Right renal cortex interstitium (tissue), 3 donors: Measurements from ENCODE around the gene ISL1. TPM values are rescaled to one million over a fixed set of nuclear protein-coding genes. Genes with fewer than 3 reads are reported as not detected.
A peak's percentile ranks its signal among the peaks of the same experiment; 100 is the strongest.

ENCODE experiments used
- DNase-seq, 3 donors: peaks; one replicate each; pipeline ENCODE4 v3.0.0-alpha.2; 2013; ENCODE audit warnings: low read depth in 3 of 3, low spot score in 2 of 3
- polyA plus RNA-seq, 3 donors: library from polyadenylated mRNA; unstranded; fragments of 120-200 nt; gene quantifications; one replicate each; pipeline ENCODE4 v1.2.1, GENCODE V29; 2013; ENCODE audit not compliant: insufficient read length in 3 of 3

The ISL1 gene
- polyA plus RNA-seq: not detected

DNA sequence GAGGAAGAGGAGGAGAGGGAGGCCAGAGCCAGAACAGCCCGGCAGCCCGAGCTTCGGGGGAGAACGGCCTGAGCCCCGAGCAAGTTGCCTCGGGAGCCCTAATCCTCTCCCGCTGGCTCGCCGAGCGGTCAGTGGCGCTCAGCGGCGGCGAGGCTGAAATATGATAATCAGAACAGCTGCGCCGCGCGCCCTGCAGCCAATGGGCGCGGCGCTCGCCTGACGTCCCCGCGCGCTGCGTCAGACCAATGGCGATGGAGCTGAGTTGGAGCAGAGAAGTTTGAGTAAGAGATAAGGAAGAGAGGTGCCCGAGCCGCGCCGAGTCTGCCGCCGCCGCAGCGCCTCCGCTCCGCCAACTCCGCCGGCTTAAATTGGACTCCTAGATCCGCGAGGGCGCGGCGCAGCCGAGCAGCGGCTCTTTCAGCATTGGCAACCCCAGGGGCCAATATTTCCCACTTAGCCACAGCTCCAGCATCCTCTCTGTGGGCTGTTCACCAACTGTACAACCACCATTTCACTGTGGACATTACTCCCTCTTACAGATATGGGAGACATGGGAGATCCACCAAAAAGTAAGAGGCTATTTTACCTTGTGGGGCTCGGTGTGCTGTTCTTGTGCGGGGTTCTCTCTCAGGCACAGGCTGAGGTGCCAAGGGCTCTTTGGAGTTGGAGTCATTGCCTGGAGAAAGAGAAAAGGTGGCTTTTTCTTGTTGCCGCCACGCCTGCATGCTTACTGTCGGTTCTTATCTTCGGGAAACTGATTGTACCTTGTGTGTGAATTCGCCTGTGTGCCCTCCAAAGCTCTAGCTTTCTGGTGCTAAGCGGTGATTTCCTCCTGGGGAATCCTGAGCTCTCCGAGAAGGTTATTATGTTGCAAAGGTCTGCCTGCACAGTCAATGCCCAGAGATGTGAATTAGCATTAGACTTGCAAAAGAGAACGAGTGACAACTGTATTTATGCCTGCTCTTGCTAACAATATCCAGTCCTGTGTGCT is at the start of gene ISL1:
Gene ISL1 (plus strand): TSS at position 318 of the 991 bp plus-strand sequence. CDS start 224 bp downstream, at position 542.
- peak in 2 of 3 donors; percentile 61 to 70 for DNase-seq

DNA sequence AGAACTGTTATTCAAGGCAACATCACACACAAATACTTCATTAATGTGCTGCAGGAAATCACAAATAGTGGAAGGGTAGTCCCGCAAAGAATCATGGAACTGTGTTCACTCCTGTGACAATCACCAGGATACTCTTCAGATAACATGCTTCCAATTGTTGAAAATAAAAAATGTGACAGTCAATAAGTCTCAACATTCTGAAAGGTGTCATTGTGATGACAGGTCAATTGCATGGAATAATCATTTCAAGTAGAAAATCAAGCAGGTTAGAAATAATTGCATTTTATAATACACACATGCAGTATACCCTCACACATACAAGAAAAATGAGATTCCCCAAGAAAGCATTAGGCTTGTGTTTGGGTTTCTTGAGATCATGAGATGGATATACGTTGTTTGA is 46.4 kb upstream of the ISL1 start:
- DNase-seq: no peak

DNA sequence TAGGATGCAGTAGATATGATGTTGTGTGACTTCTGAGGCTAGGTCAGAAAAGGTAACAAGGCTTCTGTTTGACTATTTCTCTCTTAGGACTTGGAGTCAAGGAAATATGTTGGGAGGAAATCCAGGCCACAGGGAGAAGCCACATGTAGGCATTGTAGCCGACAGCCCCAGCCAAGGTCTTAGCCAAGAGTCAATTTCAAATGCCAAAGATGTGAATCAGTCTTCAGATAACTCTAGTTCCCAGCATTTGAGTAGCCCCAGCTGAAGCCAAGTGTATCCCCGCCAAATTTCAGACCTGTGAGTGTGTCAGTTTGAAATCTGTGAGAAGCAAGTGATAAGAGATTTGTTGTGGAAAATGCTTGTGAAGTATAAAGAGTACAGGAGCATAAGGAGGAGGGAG is 38.1 kb upstream of the ISL1 start:
- no peak for DNase-seq

DNA sequence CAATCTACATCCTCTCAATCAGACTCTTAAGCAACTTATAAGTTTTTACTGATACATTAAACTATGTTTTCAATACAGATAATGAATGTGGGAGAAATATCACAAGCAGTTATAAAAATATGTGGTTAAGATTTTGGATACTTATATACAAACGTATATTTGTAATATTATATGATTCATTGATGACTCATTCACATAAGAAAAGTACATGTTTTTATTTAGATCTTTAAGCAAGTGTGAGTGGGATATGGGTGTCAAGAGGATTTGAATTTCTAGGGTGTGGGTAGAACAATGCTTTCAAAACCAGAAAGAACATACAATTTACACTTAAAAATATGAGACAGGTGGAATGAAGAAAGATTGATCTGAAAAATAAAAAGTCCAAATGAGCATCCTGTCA is 36.1 kb upstream of the ISL1 start:
- no peak for DNase-seq

DNA sequence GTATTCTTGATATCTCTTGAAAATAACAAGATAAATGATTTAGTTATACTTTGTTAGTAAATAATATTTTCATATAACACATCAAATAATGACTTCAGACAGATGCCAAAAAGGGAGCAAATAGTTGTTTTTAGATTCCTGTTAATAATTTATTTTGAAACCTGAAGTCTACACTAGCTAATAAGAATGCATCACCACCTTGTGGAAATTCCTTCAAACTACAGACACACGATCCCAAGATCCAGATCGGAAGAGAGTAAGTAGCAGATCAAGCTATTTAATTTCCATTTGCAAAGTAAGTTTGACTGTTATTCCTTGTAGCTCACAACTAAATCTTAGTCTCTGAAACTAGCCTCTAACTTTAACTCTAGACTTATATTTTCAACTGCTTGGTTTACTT is 35.5 kb upstream of the ISL1 start:
- DNase-seq: no peak

DNA sequence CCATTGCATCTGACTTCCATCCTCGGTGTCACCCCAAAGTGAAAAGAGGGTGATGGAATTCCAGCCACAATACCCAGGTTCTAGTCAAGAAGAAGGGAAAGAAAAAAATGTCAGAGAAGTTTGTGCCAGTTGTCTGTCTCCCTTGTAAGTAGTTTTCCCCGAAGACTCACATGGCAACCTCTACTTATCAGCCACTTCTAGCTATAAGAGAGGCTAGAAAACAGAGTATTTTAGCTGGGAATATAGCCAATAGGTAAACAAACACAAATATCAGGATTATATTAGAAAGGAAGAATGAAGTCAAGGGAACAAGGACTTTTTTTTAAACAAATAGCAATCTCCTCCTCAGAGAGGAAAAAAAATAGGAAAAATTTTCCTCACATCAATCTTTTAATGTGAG is 12.2 kb upstream of the ISL1 start:
- no peak for DNase-seq

DNA sequence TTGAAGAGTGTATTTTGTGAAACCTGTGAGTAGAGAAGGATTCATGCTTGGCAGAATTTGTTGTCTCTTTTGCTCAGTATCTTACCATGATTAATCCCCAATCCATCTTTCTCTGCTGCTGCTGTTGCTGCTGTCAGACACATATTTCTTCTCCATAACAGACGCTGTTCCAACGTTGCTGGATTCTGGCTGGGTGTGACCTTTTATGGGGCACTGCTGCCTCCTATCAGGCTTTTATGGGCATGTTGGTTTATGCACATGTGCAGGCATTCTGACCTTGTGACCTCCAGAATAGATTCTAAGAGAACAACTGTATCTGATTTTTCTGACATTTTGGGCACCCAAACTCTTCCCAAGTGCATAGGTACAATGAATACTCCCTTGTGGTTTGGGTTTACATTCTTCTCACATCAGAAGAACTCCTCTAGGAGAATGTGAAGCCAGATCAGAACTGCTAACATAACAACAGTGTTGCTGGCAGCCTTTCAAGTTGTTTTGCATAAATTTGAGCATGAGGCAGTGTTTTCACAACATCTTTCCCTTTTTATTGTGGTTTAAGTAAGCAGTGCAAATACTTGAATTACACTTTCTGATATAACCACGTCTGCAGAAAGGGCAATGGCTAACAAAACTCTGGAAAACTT is 9.2 kb upstream of the ISL1 start:
- DNase-seq: no peak

DNA sequence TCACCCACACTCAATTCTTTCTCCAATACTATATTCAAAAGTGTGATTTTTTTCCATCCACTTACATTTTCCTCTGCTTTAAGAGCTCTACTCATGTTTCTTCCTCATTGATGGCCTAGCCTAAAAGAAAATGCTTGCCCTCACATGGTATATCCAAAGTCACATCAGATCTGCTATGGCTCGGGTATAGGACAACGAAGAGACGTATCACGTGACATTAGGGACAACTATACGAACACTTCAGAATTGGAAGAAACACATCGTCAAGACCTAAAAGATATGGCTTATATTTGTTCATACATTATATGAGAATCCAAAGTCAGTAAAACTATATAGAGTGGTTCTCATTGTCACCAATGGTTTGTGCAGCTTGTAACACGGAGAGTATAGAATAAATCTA is 8.2 kb upstream of the ISL1 start:
- no peak for DNase-seq

DNA sequence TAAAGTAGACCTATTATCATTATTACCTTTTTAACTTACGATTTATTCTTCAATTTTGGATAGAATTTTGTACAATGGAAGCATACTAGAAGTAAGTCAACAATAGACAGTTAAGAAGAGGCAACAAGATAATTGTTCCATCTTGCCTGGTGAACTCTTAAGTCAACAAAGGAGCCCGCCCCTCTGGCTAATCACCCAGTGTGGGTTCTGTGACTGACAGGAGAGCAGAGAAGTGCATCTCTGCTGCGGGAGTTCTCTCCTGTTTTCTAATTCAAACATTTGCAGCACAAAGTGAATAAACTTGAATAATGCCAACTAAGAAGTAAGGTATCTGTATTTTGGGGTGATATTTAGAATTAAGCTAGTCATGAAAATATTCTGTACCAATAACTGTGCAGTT is 6.7 kb upstream of the ISL1 start:
- DNase-seq: no peak

DNA sequence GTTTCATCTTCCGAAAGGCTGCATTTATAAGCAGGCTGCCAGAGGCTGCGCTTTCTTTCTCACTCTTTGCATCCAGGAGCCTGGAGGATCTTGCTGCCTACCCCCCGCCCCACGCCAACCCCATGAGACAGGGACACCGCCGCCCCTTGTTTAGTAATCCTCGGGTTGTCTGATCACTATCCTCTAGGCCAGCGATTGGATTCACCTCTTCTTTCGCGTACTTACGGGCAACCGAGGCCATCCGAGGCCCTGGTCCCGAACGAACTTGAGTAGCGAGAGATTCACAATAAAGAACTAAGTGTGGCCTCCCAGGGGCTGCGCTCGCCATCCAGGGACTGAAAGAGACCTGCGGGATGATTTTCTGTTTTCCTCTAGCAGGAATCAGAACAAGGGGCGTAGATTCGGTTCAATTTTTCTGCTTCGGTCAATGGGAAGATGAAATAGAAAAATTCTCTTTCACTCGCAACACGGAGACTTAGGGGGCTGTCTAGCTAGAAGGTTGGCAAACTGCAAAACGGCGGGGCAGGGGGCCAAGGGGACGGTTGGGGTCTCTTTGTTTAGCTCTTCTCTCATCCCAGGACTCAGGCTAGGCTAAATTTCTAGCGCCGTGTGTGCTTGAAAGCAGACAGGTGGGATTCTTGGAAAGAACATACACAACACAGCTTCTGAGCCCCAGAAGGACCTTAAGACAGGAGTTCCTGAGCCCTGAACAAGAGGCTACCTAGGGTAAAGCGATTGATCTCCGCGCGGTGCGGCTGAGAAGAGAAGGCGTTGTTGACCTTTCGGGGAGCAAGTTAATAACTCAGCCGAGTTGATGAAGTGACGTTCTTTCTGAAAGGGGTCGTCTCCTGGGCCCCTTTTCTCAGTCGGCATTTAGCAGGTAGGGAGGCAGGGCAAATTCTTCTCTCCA is 5.8 kb upstream of the ISL1 start:
- DNase-seq: no peak

DNA sequence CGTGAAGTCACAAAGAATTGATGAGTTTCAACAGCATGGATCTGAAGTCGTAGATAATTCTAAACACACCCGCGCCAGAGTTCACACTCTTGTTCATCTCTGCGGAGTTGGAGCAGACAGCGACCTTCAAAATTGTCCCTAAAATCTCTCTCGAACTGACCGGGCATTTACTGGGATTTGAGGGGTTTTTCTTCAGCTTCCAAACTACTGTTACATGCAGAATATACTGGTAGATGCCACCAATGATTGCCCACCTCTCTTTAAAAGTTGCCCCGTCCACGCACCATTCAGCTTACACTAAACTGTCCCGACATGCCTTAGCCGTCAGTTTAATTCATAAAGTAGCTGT is 5.2 kb upstream of the ISL1 start:
- no peak for DNase-seq

DNA sequence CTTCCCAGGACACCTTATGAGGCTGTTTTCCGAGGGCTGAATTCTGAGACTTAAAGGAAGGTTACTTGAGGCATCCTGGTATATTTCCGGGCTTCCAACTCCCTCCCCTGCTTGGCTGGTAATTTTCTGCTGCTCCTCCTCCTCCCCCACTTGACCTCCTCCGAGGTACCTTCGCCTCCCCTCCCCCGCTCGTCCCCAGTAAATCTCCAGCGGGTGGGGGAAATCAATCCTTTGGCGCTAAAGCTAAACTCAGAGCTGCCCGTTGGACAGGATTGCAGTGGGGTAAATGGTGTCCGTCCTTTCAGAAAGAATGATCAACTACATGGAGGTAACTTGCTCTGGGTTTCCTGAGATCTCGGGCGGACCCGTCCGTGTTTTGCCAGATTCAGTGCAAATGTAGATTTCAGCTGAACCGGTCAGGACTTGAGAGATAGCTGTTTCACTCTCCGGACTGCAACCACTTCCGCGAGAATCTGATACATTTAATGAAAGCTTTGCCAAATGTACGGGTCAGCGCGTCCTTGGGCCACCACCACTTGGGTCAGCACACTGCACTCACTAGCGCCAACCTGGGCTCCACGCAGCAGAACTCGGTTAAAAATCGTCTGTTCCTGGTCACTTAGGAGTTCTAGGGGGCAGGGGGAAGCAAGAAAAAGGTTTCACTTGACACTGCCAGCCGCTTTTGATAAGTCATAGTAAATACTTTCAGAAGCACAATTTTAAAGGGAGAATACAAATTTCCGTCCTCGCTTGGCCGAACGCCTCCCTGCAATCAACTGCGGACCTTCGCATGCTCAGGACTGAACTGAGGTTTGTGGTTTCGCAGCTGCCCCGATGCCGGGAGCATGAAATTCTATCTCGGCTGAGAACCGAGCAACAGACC is 4.6 kb upstream of the ISL1 start:
- no peak for DNase-seq

DNA sequence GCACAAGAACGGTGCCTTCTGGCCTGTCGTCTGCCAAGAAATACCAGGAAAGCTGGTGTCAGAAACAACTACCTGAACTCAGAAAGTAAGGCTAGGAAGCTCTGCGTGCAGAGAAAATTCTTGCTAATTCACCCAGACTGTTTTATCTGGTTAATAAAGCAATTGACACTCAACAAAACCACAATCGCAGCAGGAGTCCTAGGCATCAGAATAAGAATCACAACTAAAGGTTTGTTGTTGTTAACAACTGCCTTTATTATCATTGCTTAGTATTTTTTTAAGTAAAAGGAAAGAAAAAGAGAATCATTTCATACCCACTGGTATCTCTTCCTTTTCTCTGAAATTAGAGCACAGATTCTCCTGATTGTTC is 3.9 kb upstream of the ISL1 start:
- DNase-seq: no peak

DNA sequence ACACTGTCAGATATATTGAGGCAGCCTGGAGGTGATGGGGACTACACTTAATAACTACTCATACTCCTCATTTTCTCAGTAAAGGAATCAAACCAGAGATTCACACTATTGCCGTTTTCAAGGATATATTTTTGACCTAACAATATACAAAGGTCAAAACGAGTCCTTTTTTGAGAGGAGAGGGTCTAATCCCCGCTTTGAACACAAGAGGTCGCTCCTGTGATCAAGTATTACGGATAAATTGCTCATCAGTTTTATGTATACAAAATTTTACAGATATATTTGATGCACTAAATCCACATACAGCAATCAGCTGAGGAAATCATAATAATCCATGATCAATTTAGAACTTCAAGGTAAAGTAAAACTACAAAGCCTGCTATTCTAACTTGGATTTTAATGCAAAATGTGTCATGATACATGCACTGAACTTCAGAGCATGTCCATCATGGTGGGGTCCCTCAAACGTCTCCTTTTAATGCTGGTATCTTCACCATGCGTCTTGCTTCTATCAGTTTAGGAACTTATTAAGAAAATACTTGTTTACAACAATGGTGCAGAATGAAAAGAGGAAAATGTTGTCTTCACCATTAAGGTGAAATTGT is 2.5 kb upstream of the ISL1 start:
- no peak for DNase-seq

DNA sequence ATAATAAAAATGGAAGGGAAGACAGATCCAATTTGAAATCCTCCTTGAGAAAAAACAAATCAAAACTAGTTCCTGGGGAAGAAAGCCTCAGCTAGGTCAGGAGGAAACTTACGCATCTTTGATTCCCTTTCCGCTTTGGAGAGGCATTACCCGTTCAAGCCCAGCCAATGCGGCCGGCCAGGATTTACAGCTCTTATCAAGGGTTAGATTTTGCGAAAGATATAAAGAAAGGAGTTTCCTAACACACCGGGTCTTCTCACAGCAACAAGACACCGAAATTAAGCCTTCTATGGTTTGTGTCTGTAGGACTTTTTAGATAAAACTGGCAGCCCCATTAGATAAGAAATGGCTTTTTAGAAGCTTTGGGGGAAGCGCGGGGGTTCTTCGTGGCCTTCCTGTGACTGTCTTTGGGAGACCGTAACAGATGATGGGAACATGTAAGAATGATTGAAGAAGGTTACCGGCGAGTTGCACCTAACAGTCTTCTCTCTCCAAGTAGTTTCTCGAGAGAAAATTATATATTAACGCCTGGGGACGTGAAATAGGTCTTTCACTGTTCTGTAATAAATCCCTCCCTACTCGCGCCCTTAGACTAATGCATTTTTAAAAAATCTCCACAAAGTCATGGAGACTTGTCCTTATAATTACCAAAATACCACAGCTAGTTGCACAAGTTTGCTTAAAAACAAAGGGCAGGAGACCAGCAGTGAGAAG is 1.3 kb upstream of the ISL1 start:
- DNase-seq: no peak

DNA sequence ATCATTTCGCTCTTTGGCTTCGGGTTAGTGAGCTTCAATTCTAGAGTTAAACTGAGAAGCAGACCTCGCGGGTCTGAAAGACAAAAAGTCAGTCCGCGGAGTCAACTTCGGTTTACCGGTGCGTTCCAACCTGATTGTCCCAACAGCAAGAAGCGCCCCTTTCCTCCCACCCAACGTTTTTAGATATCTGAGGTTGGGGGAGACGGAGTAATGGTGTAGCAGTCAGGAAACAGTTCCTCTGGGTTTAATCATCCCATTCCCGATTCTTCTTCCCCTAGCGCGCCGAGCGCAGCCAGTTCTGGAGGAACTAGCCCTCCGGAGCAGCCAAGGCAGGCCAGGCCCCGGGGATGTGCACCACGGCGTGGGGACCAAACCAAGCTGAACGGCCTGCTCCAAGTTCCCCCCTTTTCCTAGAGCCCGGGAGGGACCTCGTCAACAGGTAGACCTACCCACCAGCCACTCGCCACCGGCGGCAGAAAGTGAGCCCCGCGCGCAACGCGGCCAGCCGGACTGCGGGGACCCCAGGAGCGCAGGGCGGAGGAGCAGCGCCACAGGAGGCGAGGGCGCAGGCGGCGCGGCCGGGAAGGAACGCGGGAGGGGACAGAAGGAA is 622 bp upstream of the ISL1 start:
- DNase-seq: no peak

DNA sequence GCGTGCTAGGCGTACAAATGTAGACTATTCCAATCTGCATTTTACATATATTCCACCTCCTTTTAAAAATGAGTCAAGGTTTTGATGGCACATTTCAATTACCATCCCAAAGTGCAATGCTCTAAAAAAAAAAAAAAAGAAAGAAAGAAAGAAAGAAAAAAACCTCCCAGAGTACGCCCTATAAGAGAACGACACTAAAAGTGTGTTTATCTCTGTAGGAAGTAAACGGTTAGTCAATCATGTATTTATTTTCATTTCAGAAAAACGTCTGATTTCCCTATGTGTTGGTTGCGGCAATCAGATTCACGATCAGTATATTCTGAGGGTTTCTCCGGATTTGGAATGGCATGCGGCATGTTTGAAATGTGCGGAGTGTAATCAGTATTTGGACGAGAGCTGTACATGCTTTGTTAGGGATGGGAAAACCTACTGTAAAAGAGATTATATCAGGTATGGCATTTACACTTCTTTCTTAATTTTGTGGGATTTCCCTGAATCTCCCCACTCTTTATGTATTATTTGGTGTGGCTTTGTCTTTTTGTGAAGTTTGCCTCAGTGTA is 1.1 kb downstream of the ISL1 start:
- no peak for DNase-seq

DNA sequence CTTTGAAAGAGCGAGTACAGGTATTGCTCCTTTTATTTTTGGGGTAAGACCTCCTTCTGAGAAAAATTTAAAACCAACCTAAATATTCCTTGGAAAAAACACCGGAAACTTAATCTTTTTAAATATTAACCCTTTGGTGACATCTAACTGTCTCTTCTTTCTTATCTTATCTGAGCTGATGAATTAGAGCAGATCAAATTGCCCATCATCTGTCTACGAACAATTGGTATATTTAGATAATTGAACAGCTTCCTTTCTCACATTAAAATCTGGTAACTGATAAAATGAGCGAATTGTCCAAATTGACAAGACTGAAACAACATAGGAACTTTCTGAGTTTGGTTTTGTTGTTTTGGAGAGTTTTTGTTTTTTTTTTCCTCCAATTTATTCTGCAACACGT is 2.0 kb downstream of the ISL1 start:
- no peak for DNase-seq
